Trophoblast cell (in vitro differentiated cells and primary cell): ENCODE measurements around the gene SLC9A1.

Experiments
- DNase-seq, 2 donors: peaks; one replicate each; pipeline ENCODE4 v3.0.0-alpha.2; 2016
- H2AFZ ChIP-seq: 2 replicates; pipeline ENCODE4 v1.6.1; 2013; ENCODE audit warnings: low read length, moderate library complexity, mild to moderate bottlenecking; ENCODE audit not compliant: insufficient read depth, poor library complexity
- H2AK5ac ChIP-seq: 2 replicates; pipeline ENCODE4 v1.6.1; 2013; ENCODE audit warnings: mild to moderate bottlenecking, low read length
- H2BK120ac ChIP-seq: 2 replicates; pipeline ENCODE4 v1.6.1; 2013; ENCODE audit warnings: low read length, mild to moderate bottlenecking, moderate library complexity; ENCODE audit not compliant: insufficient read depth, poor library complexity
- H2BK12ac ChIP-seq: 2 replicates; pipeline ENCODE4 v1.6.1; 2013; ENCODE audit warnings: mild to moderate bottlenecking, low read length, moderate library complexity
- H2BK5ac ChIP-seq: 2 replicates; pipeline ENCODE4 v1.6.1; 2013; ENCODE audit warnings: low read length, low read depth, moderate library complexity, mild to moderate bottlenecking; ENCODE audit not compliant: poor library complexity
- H3K14ac ChIP-seq: 2 replicates; pipeline ENCODE4 v1.6.1; 2013; ENCODE audit warnings: mild to moderate bottlenecking, low read length
- H3K18ac ChIP-seq: 2 replicates; pipeline ENCODE4 v1.6.1; 2013; ENCODE audit warnings: mild to moderate bottlenecking, low read length
- H3K23ac ChIP-seq: 2 replicates; pipeline ENCODE4 v1.6.1; 2013; ENCODE audit warnings: low read length
- H3K27ac ChIP-seq: 2 replicates; pipeline ENCODE4 v1.5.1; 2013; ENCODE audit warnings: low read depth, mild to moderate bottlenecking, inconsistent platforms, low read length, moderate library complexity
- H3K27me3 ChIP-seq: 2 replicates; pipeline ENCODE4 v1.6.1; 2013; ENCODE audit warnings: inconsistent platforms, mild to moderate bottlenecking, low read length, moderate library complexity; ENCODE audit not compliant: insufficient read depth
- H3K36me3 ChIP-seq, 2 experiments: 1 replicate in 1 of 2; 2 replicates in 1 of 2; pipeline ENCODE4 v1.6.1; 2013; ENCODE audit warnings: low read length in 2 of 2, mild to moderate bottlenecking in 2 of 2, moderate library complexity in 1 of 2; ENCODE audit not compliant: insufficient read depth in 2 of 2, control insufficient read depth in 1 of 2
- H3K4ac ChIP-seq: 2 replicates; pipeline ENCODE4 v1.6.1; 2013; ENCODE audit warnings: low read depth, mild to moderate bottlenecking, low read length, moderate library complexity
- H3K4me1 ChIP-seq, 2 experiments: 1 replicate in 1 of 2; 2 replicates in 1 of 2; pipeline ENCODE4 v1.6.1; 2013; ENCODE audit warnings: low read length in 2 of 2, mild to moderate bottlenecking in 2 of 2, moderate library complexity in 1 of 2; ENCODE audit not compliant: insufficient read depth in 2 of 2, control insufficient read depth in 1 of 2
- H3K4me2 ChIP-seq: 2 replicates; pipeline ENCODE4 v1.6.1; 2013; ENCODE audit warnings: inconsistent platforms, mild to moderate bottlenecking, low read length, moderate library complexity
- H3K4me3 ChIP-seq: 2 replicates; pipeline ENCODE4 v1.5.1; 2013; ENCODE audit warnings: mild to moderate bottlenecking, low read depth, low read length, inconsistent platforms
- H3K79me1 ChIP-seq: one replicate; pipeline ENCODE4 v1.6.1; 2013; ENCODE audit warnings: low read length
- H3K79me2 ChIP-seq: 2 replicates; pipeline ENCODE4 v1.6.1; 2013; ENCODE audit warnings: low read length, mild to moderate bottlenecking; ENCODE audit not compliant: control insufficient read depth, insufficient read depth, poor library complexity
- H3K9ac ChIP-seq: 2 replicates; pipeline ENCODE4 v1.6.1; 2013; ENCODE audit warnings: mild to moderate bottlenecking, low read length
- H3K9me3 ChIP-seq: 2 replicates; pipeline ENCODE4 v1.6.1; 2013; ENCODE audit warnings: low read depth, mild to moderate bottlenecking, control low read depth, inconsistent platforms, low read length; ENCODE audit not compliant: insufficient read depth
- H4K12ac ChIP-seq: 2 replicates; pipeline ENCODE4 v1.6.1; 2013; ENCODE audit warnings: low read depth, mild to moderate bottlenecking, low read length, moderate library complexity
- H4K8ac ChIP-seq: 2 replicates; pipeline ENCODE4 v1.6.1; 2013; ENCODE audit warnings: low read depth, mild to moderate bottlenecking, low read length, moderate library complexity
- H4K91ac ChIP-seq: one replicate; pipeline ENCODE4 v1.6.1; 2013; ENCODE audit warnings: low read depth, mild to moderate bottlenecking, low read length, moderate library complexity
- WGBS: extraction: QIAGEN DNeasy Blood & Tissue Kit; methylation state at CpG from one replicate; pipeline ENCODE4 v1.1.7; 2013; ENCODE audit warnings: missing lambda C conversion rate; ENCODE audit not compliant: insufficient read length, insufficient coverage; ENCODE audit errors: extremely low coverage; 5-methylcytosine and 5-hydroxymethylcytosine counted together

The SLC9A1 gene

DNA sequence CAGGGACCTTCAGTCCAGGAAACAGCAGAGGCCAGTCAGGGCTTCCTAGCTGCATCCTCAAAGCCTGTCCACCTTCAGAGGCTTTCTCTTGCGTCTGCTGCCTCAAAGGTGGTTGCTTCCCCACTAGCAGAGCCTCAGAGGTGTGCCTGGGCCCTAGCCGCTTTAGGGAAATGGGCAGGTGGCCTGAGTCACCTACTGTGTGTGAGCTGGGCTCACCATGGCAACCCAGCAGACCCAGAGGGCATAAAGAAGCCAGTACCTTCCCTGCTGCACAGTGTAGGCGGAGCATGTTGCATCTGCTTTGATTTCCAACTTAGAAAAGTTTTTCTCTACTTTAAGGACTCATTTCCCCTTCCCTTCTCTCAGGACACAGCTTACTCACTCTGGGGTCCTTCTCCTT lies 12.5 kb downstream of the SLC9A1 start:
- H2BK120ac ChIP-seq, result no peak overlapping the region
- peak overlapping the region; percentile 3 for H3K4me2 ChIP-seq
- H3K14ac ChIP-seq, result no peak overlapping the region
- H2AK5ac ChIP-seq, result no peak overlapping the region
- peaks cover 41 to 61% of the 10 kb centered on the region in 2 experiments for H3K4me1 ChIP-seq
- H3K79me2 ChIP-seq, result peaks cover 18% of the 10 kb centered on the region
- no peak overlapping the region for H3K27ac ChIP-seq
- no peak overlapping the region for H2BK12ac ChIP-seq
- H2AFZ ChIP-seq, result no peak overlapping the region
- H2BK5ac ChIP-seq, result no peak overlapping the region
- no peak overlapping the region for H3K23ac ChIP-seq
- peak; percentile 98 for DNase-seq
- H3K79me1 ChIP-seq, result peaks cover 30% of the 10 kb centered on the region
- H3K4ac ChIP-seq, result no peak overlapping the region
- H3K9me3 ChIP-seq, result no peaks in the 10 kb centered on the region
- no peak overlapping the region for H4K8ac ChIP-seq
- H4K91ac ChIP-seq, result no peak overlapping the region
- H3K9ac ChIP-seq, result no peak overlapping the region
- H3K27me3 ChIP-seq, result no peaks in the 10 kb centered on the region
- H3K36me3 ChIP-seq, result peaks cover 7 to 9% of the 10 kb centered on the region in 2 experiments
- no CpG with 5 or more reads among the region's 3 CpGs for WGBS
- H4K12ac ChIP-seq, result no peak overlapping the region
- H3K18ac ChIP-seq, result no peak overlapping the region
- no peak overlapping the region for H3K4me3 ChIP-seq

- no peak overlapping the region for H2BK12ac ChIP-seq
- H3K9me3 ChIP-seq, result no peaks in the 10 kb centered on the region
- peaks cover 7 to 9% of the 10 kb centered on the region in 2 experiments for H3K36me3 ChIP-seq
- H3K23ac ChIP-seq, result no peak overlapping the region
- no peak overlapping the region for H4K91ac ChIP-seq
- H2AK5ac ChIP-seq, result no peak overlapping the region
- H4K12ac ChIP-seq, result no peak overlapping the region
- WGBS, result no CpG with 5 or more reads among the region's 9 CpGs
- H3K4me3 ChIP-seq, result no peak overlapping the region
- no peaks in the 10 kb centered on the region for H3K27me3 ChIP-seq
- H3K9ac ChIP-seq, result no peak overlapping the region
- H3K79me2 ChIP-seq, result peaks cover 18% of the 10 kb centered on the region
- no peak overlapping the region for H3K4me2 ChIP-seq
- H2BK5ac ChIP-seq, result no peak overlapping the region
- peaks cover 48 to 66% of the 10 kb centered on the region in 2 experiments for H3K4me1 ChIP-seq
- H3K4ac ChIP-seq, result peak overlapping the region; percentile 13
- H3K18ac ChIP-seq, result no peak overlapping the region
- no peak overlapping the region for H2AFZ ChIP-seq
- no peak overlapping the region for H3K14ac ChIP-seq
- no peak overlapping the region for H2BK120ac ChIP-seq
- no peak overlapping the region for H4K8ac ChIP-seq
- H3K27ac ChIP-seq, result no peak overlapping the region
- peaks cover 27% of the 10 kb centered on the region for H3K79me1 ChIP-seq
- peak in 1 of 2 donors; percentile 18 for DNase-seq
These were observed 13.5 kb downstream of the SLC9A1 start for GRCh38 chr1:27141266-27142003.

DNA sequence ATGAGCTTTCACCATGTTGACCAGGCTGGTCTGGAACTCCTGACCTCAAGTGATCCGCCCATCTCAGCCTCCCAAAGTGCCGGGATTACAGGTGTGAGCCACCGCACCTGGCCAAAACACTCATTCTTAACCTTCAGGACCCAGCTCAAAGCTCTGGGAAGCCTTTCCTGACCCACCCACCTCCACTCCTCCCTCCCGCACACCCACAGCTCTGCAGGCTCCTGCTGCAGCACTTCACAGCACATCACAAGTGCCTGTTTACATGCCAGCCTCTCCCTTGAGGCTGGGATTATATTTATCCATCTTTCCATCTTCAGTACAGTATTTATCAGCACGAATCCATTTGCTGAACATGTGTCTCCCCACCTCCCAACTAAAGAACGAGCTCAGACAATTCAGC lies 14.9 kb downstream of the SLC9A1 start:
- no peak overlapping the region for H2BK120ac ChIP-seq
- no CpG with 5 or more reads among the region's 6 CpGs for WGBS

DNA sequence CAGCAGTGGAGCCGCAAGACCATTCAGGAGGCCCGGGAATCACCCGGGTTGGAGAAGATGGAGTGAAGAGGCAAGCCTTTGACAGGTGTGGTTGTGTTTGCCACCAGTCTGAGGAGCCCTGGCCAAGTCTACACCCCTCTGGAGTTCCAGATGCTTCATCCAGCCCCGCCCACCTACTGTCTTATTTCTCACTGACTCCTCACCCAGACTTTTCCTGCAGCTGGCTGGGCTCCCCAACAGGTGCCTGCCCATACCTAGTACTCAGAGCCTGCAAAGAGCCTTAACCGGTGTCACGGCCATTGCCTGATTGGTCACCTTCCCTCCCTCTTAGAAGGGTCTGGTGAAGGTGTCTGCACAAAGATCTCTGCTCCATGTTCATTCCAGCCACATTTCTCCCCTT lies 16.0 kb downstream of the SLC9A1 start:
- WGBS, result no CpG with 5 or more reads among the region's 6 CpGs
- H2BK5ac ChIP-seq, result no peak overlapping the region

More for the DNA sequence above, 14.9 kb downstream of the SLC9A1 start:
- Histone ChIP-seq H3K27me3 (no peaks in the 10 kb centered on the region), H2BK5ac (no peak overlapping the region), H3K36me3 (peaks cover 11 to 14% of the 10 kb centered on the region in 2 experiments), H3K79me1 (peaks cover 18% of the 10 kb centered on the region), H4K91ac (no peak overlapping the region), H3K4me1 (peaks cover 42 to 58% of the 10 kb centered on the region in 2 experiments), H4K8ac (no peak overlapping the region), H3K14ac (no peak overlapping the region), H3K18ac (no peak overlapping the region), H3K4ac (peak overlapping the region; percentile 50), H2AK5ac (no peak overlapping the region), H3K23ac (no peak overlapping the region), H3K4me3 (no peak overlapping the region), H4K12ac (no peak overlapping the region), H3K79me2 (peaks cover 14% of the 10 kb centered on the region), H3K27ac (no peak overlapping the region), H2BK12ac (no peak overlapping the region), H3K4me2 (no peak overlapping the region), H3K9ac (no peak overlapping the region), H2AFZ (no peak overlapping the region), H3K9me3 (no peaks in the 10 kb centered on the region)
- no peak for DNase-seq

More for the DNA sequence above, 16.0 kb downstream of the SLC9A1 start:
- H3K27ac ChIP-seq, result no peak overlapping the region
- no peak overlapping the region for H4K12ac ChIP-seq
- H3K14ac ChIP-seq, result no peak overlapping the region
- H3K4me1 ChIP-seq, result peaks cover 39 to 49% of the 10 kb centered on the region in 2 experiments
- H3K23ac ChIP-seq, result no peak overlapping the region
- no peaks in the 10 kb centered on the region for H3K27me3 ChIP-seq
- H3K4me3 ChIP-seq, result no peak overlapping the region
- H4K8ac ChIP-seq, result no peak overlapping the region
- H4K91ac ChIP-seq, result no peak overlapping the region
- peak overlapping the region; percentile 24 for H3K18ac ChIP-seq
- no peak overlapping the region for H2BK12ac ChIP-seq
- peaks cover 11% of the 10 kb centered on the region for H3K79me1 ChIP-seq
- no peak overlapping the region for H2AFZ ChIP-seq
- peaks cover 11 to 16% of the 10 kb centered on the region in 2 experiments for H3K36me3 ChIP-seq
- H3K4me2 ChIP-seq, result no peak overlapping the region
- peaks cover 14% of the 10 kb centered on the region for H3K79me2 ChIP-seq
- H2BK120ac ChIP-seq, result no peak overlapping the region
- no peak for DNase-seq
- no peak overlapping the region for H3K9ac ChIP-seq
- no peak overlapping the region for H3K4ac ChIP-seq
- no peak overlapping the region for H2AK5ac ChIP-seq
- H3K9me3 ChIP-seq, result no peaks in the 10 kb centered on the region
